SH-SY5Y (cell line): ENCODE results near the gene MFN1.

ENCODE experiments used
- GATA2 ChIP-seq: IDR thresholded peaks from 2 replicates; pipeline ENCODE4 v1.6.1; 2011; ENCODE audit warnings: mild to moderate bottlenecking, low read depth, low read length
- GATA3 ChIP-seq: IDR thresholded peaks from 2 replicates; pipeline ENCODE4 v1.6.1; 2011; ENCODE audit warnings: low read depth, mild to moderate bottlenecking, low read length, moderate library complexity

Gene MFN1

DNA sequence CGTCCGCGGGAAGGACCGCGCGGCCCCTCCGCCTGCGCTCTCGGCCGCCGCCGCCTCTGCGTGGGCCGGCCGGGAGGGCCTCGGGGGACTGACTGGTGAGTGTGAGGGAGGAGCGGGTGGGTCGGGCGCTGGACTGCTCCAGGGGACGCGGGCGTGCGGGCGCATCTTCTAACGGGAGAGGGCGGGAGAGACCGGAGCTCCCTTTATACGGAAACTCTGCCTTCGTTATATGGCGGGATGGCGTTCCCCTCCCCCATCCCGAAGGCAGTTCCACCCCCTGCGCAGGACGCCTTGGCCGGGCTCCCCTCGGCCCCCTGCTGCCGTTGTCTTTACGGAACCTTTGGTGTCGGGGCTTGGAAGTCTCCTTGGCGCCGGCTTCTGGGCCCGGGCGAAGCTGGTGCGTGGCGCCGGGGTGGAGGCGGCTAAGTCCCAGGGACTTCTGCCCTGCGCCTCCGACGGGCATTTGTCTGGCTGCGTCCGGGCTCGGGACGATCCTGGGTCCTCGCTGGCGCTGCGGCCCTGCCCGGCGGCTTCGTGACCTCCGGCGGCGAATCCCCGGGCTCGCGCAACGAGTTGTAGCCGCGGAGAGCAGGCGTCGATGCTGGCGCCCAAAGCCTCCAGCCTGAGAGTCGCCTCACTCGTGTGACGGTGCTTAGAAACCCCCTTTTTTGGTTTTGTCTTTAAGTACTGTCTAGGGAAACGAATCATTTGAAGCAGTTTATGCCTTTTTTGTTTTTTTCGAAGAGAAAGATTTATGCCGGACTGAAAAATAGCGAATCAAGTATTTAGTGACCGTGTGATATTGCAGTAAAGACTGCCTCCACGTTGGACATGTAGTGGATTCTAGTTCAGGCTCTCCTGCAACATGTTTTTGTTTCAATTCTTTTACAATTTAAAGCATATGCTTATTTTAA lies 24.1 kb upstream of the MFN1 start:
- TF ChIP-seq GATA2, result no peak
- no peak for TF ChIP-seq GATA3

GRCh38 chr3:179324270-179324754 lies 23.2 kb upstream of the MFN1 start:
- TF ChIP-seq GATA3 (no peak), GATA2 (no peak)

- no peak for TF ChIP-seq GATA3
Observed at GRCh38 chr3:179330438-179330837, 17.1 kb upstream of the MFN1 start.

DNA sequence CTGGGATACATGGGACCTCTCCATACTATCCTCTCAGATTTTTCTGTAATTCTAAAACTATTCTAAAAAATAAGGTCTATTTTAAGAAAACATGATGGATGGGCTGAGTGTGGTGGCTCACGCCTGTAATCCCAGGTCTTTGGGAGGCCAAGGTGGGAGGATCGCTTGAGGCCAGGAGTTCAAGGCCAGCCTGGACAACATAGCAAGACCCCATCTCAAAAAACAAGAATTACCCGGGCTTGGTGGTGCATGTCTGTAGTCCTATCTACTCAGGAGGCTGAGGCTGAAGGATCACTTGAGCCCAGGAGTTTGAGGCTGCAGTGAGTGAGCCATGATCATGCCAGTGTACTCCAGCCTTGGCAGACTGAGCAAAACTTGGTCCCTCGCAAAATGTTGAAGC lies 15.3 kb upstream of the MFN1 start:
- no peak for TF ChIP-seq GATA2
- TF ChIP-seq GATA3, result no peak

DNA sequence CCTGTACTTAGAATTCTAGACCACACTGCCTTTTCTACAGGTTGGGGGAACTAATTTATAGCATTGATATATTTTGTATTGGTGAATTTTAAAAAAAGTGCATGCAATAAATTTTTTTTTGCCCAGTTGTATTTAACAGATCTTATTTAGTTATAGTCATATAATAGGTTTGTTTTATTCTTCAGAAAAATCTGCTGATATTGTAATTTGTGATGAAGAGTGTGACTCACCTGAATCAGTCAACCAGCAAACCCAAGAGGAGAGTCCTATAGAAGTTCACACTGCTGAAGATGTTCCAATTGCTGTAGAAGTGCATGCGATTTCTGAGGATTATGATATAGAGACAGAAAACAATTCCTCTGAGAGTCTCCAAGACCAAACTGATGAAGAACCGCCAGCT lies 14.4 kb upstream of the MFN1 start:
- TF ChIP-seq GATA3 (no peak), GATA2 (no peak)

GRCh38 chr3:179336345-179336929 lies 11.1 kb upstream of the MFN1 start:
- no peak for TF ChIP-seq GATA3
- no peak for TF ChIP-seq GATA2

DNA sequence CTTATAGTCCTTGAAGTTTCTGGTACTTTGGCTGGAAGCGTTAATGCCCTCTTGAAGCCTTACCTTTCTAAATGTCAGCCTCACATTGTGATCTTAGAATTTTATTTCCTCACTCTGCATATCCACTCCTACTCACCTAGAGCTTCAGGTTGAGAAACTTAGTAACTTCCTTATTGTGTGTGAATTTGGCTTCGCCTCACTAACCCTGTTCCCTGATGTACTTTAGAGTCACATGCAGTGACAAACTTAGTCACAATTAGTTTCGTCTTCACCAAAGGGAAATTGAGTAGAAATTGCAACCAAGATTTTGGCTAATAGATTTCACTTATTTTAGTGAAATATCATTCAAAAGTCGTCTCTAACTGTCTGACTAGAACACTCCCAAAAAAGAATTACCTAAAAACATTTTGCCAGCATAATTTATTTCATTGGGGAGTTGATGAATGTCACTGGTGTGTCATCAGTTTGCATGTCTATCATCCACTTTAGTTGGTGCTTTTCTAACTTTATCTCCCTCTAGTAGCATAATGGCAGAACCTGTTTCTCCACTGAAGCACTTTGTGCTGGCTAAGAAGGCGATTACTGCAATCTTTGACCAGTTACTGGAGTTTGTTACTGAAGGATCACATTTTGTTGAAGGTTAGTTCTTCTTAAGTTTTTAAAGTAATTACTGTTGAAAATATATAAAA lies 960 bp downstream of the MFN1 start:
- no peak for TF ChIP-seq GATA3
- no peak for TF ChIP-seq GATA2

DNA sequence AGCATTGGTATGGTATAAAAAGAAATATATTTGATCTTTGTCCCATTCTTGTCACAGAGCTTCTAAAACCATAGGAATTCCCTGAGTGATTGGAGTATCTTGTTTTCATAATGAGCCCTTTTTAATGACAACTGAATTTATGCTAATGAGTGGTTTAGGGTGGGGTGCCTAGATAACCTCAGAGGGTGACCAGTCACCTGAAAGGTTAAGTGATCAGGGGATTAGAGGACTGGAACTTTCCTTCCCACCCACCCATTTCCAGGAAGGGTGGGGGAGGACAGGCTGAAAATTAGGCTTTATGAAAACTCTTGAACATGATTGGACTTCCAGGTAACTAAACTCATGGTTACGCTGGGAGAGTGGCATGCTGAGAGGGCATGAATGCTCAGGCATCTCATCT lies 8.5 kb downstream of the MFN1 start:
- no peak for TF ChIP-seq GATA3

DNA sequence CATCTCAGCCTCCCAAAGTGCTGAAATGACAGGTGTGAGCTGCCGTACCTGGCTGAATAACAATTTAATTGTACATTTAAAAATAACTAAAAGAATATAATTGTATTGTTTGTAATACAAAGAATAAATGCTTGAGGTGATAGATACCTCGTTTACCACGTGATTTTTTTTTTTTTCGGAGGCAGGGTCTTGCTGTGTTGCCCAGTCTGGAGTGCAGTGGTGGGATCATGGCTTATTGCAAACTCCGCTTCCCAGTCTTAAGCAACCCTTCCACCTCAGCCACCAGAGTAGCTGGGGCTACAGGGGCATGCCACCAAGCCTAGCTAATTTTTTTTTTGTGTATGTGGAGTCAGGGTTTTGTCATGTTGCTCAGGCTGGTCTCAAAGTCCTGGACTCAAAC lies 15.8 kb downstream of the MFN1 start:
- no peak for TF ChIP-seq GATA3
- TF ChIP-seq GATA2, result no peak

DNA sequence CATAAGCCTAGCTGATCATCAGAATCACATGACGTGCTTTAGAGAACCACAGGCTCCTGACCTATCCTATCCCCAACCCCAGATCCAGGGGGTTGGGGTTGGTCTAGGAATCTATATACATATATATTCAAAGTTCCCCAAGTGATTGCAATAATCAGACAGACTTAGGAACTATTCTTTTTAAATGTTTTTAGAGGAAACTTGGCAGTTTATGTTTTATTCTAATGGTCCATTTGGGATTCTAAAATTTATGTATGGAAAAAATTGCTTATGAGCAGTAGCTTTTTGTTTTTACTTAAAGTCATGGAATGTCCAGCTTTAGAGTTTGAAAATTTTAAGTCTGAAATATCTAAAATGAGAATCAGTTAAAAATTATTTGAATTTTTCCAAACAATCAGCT lies 22.1 kb downstream of the MFN1 start:
- TF ChIP-seq GATA3 (no peak), GATA2 (no peak)

DNA sequence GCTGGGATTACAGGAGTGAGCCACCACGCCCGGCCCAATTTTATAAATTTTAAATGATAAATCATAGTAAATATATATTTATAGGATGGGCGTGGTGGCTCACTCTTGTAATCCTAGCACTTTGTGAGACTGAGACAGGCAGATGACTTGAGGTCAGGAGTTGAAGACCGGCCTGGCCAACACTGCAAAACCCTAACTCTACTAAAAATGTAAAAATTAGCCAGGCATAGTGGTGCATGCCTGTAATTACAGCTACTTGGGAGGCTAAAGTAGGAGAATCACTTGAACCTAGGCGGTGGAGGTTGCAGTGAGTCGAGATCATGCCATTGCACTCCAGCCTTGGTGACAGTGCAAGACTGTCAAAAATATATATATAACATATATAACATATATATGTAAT lies 26.4 kb downstream of the MFN1 start:
- TF ChIP-seq GATA2 (no peak), GATA3 (no peak)

GRCh38 chr3:179375091-179375999 lies 27.8 kb downstream of the MFN1 start:
- TF ChIP-seq GATA3, result no peak
- no peak for TF ChIP-seq GATA2

DNA sequence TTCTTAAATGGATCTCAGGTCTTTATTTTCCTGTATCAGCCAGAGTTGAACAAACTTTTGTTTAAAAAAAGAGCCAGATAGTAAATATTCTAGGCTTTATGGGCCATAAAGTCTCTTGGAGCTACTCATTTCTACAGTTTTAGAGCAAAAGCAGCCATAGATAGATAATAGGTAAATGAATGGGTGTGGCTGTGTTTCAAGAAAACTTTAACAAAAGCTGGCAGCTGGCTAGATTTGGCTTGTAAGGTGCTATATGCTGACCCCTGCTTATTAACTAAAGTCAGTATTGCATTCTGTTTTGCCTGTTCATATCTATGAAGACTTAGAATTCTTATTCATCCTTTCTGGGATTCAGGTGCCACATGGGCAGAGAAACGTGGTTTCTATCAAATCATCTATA lies 29.0 kb downstream of the MFN1 start:
- TF ChIP-seq GATA2, result no peak
- TF ChIP-seq GATA3, result no peak

DNA sequence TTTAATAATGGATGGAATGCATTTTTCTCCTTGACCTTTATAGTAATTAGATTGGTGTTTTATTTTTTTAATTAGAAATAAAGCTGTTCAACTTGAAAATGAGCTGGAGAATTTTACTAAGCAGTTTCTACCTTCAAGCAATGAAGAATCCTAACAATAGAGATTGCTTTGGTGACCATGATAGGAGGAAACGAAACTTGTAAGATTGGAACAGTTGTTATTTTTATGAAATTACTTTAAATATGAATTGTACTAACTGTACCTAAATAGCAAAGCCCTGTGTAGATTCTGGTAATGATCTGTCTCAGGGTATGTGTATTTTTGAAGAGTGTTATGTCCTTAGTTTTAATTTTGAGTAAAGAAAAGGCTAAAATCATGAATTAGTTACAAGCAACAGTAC lies 44.4 kb downstream of the MFN1 start:
- TF ChIP-seq GATA2 (no peak), GATA3 (no peak)
